Activated B cell treated with CpG ODN at 0.5 μM for 24 hours (primary cell): Measurements from ENCODE around the gene PITX3. TPM values are rescaled to one million over a fixed set of nuclear protein-coding genes. Genes with fewer than 3 reads are reported as not detected.
"Not testable (repeated sequence)": the region's sequence is repeated elsewhere in the genome, so short reads cannot be mapped to it uniquely, and the experiment has no call there.

Source experiments
- ATAC-seq: fragments of 200-7000 bp; cut with Tn5 transposase; one replicate; pipeline ENCODE4 v1.10.0; 2021; ENCODE audit warnings: low read depth, mild to moderate bottlenecking, moderate library complexity
- CTCF ChIA-PET: fragments of 350-600 bp; sonication (Branson Sonifier 250); formaldehyde crosslinking; loops from one replicate; lab custom pipeline; 2021; ENCODE audit warnings: antibody characterized with exemption; lab: Charles Lee
- POLR2A ChIA-PET: fragments of 350-600 bp; sonication (Branson Sonifier 250); formaldehyde crosslinking; loops from one replicate; lab custom pipeline; 2021; ENCODE audit warnings: antibody characterized with exemption; lab: Charles Lee
- DNase-seq: peaks from one replicate; pipeline ENCODE4 v3.0.0; 2022
- H3K27ac Mint-ChIP-seq: one replicate; pipeline ENCODE4 v1.8.0; 2020; ENCODE audit warnings: mixed read lengths
- H3K27me3 Mint-ChIP-seq: one replicate; pipeline ENCODE4 v1.8.0; 2021; ENCODE audit warnings: mixed read lengths
- H3K36me3 Mint-ChIP-seq: one replicate; pipeline ENCODE4 v1.8.0; 2021; ENCODE audit warnings: low read depth, mixed read lengths
- H3K4me1 Mint-ChIP-seq: one replicate; pipeline ENCODE4 v1.8.0; 2021; ENCODE audit warnings: mixed read lengths
- H3K4me3 Mint-ChIP-seq: one replicate; pipeline ENCODE4 v1.8.0; 2020; ENCODE audit warnings: mild to moderate bottlenecking, mixed read lengths
- H3K9me3 Mint-ChIP-seq: one replicate; pipeline ENCODE4 v1.8.0; 2020; ENCODE audit warnings: mixed read lengths
- CTCF ChIP-seq: fragments of 200-600 bp; IDR thresholded peaks from one replicate; pipeline ENCODE4 v1.8.0; 2022; ENCODE audit warnings: antibody characterized with exemption, mild to moderate bottlenecking
- intact Hi-C: fragments of 100-400 bp; cut with micrococcal nuclease; formaldehyde crosslinking; loops from one replicate; pipeline ENCODE4 v1.15.1; 2024
- total RNA-seq: library from RNA; stranded (reverse); gene quantifications from 2 replicates; pipeline ENCODE4 v1.2.3, GENCODE V29; 2022

PITX3 gene
- total RNA-seq, 1 donor from 2014 or later, result not detected

- Mint-ChIP-seq H3K4me1 (peaks cover 12% of the 10 kb centered on the region), H3K27ac (no peak overlapping the region)
- no peak for DNase-seq
These were observed 21.5 kb upstream of the PITX3 start for GRCh38 chr10:102262744-102263370.

DNA sequence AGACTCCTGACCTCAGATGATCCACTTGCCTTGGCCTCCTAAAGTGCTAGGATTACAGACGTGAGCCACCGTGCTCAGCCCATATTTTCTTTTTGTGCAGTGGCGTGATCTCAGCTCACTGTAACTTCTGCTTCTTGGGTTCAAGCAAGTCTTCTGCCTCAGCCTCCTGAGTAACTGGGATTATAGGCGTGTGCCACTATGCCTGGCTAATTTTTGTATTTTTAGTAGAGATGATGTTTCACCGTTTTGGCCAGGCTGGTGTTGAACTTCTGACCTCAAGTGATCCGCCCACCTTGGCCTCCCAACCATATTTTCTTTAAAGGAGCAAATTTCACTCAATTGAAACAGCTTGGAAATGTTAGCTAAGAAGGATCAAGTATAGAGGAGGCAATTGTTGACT, 20.5 kb upstream of the PITX3 start:
- intact Hi-C loops, result no loop called here
- H3K36me3 Mint-ChIP-seq, result peaks cover 63% of the 10 kb centered on the region
- no peaks in the 10 kb centered on the region for H3K9me3 Mint-ChIP-seq
- no peak overlapping the region for H3K4me3 Mint-ChIP-seq
- CTCF ChIA-PET, result no interaction called here
- TF ChIP-seq CTCF, result no peak
- POLR2A ChIA-PET, result no interaction called here
- no peak for ATAC-seq
- H3K27ac Mint-ChIP-seq, result no peak overlapping the region
- DNase-seq, result no peak
- H3K4me1 Mint-ChIP-seq, result peaks cover 6% of the 10 kb centered on the region
- no peaks in the 10 kb centered on the region for H3K27me3 Mint-ChIP-seq

More at GRCh38 chr10:102262744-102263370, 21.5 kb upstream of the PITX3 start:
- intact Hi-C loops, result no loop called here
- H3K9me3 Mint-ChIP-seq, result no peaks in the 10 kb centered on the region
- peaks cover 68% of the 10 kb centered on the region for H3K36me3 Mint-ChIP-seq
- POLR2A ChIA-PET, result interaction anchor here (0.6 kb wide), 1 partner anchor 396 kb away, joined by 3 read pairs; no protein-coding TSS in a partner anchor
- CTCF ChIA-PET, result interaction anchor here (0.9 to 1.6 kb wide), 2 partner anchors 33 to 73 kb away, joined by 3 read pairs; no protein-coding TSS in a partner anchor
- H3K27me3 Mint-ChIP-seq, result no peaks in the 10 kb centered on the region
- no peak overlapping the region for H3K4me3 Mint-ChIP-seq
- ATAC-seq, result no peak
- TF ChIP-seq CTCF, result no peak

DNA sequence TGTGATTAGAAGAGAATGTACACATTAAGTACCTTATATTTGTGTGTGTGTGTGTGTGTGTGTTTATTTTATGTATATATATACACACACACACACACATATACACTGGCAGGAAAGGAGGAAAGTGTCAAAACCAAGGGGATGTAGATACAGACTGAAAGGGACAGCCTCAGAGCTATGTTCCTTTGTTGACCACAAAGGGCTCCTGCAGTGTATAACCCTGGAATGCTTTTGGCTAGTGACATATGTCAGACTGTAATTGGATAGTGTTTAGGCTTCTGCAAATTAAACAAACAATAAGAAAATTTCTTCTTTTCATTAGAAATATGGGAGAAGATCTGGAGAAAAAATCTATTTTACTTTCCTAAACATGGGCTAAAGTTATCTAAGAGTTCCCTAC, 19.9 kb upstream of the PITX3 start:
- intact Hi-C loops, result no loop called here
- no peaks in the 10 kb centered on the region for H3K27me3 Mint-ChIP-seq

DNA sequence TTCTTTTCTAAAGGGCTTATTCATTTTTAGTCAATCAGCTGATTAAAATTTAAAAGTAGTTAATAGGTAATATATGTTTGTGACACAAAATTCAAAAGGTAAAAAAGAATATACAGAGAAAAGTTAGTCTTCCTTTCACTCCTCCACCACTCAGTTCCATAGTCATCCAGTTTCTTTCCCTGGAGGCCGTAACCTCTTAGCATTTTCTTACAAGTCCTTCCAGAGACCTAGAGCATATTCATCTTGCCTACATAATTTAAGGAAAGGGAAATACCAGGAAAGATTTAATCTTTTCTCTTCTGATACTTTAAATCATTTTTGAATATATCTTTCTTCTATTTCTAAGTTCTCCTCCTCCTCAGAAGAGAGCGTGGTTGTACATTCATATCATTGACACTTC, 14.1 kb upstream of the PITX3 start:
- ChIA-PET CTCF (interaction anchor here (1.4 kb wide), 1 partner anchor 26 kb away, joined by 3 read pairs; no protein-coding TSS in a partner anchor), POLR2A (no interaction called here)
- intact Hi-C loops, result no loop called here
- Mint-ChIP-seq H3K9me3 (no peaks in the 10 kb centered on the region), H3K36me3 (peaks cover 35% of the 10 kb centered on the region), H3K27me3 (no peaks in the 10 kb centered on the region), H3K4me3 (no peak overlapping the region), H3K4me1 (peaks cover 12% of the 10 kb centered on the region), H3K27ac (no peak overlapping the region)
- DNase-seq (no peak), ATAC-seq (no peak)
- TF ChIP-seq CTCF, result no peak

More for the DNA sequence above, 19.9 kb upstream of the PITX3 start:
- no peak for DNase-seq
- no peak overlapping the region for H3K4me3 Mint-ChIP-seq
- TF ChIP-seq CTCF, result no peak
- H3K9me3 Mint-ChIP-seq, result no peaks in the 10 kb centered on the region
- H3K36me3 Mint-ChIP-seq, result peaks cover 63% of the 10 kb centered on the region
- POLR2A ChIA-PET, result no interaction called here
- H3K4me1 Mint-ChIP-seq, result peaks cover 4% of the 10 kb centered on the region
- CTCF ChIA-PET, result no interaction called here
- H3K27ac Mint-ChIP-seq, result no peak overlapping the region
- ATAC-seq, result no peak

- no peak for DNase-seq
- no peak for TF ChIP-seq CTCF
- ChIA-PET POLR2A (interaction anchor here (1.3 kb wide), 1 partner anchor 9 kb away, joined by 3 read pairs; the partner anchor contains the start of gene GBF1), CTCF (interaction anchor here (1.4 kb wide), 1 partner anchor 25 kb away, joined by 3 read pairs; no protein-coding TSS in a partner anchor)
- H3K36me3 Mint-ChIP-seq, result peaks cover 28% of the 10 kb centered on the region
- H3K27ac Mint-ChIP-seq, result no peak overlapping the region
- no peaks in the 10 kb centered on the region for H3K27me3 Mint-ChIP-seq
- ATAC-seq, result no peak
- intact Hi-C loops, result no loop called here
- H3K4me1 Mint-ChIP-seq, result peaks cover 12% of the 10 kb centered on the region
- H3K4me3 Mint-ChIP-seq, result no peak overlapping the region
- no peaks in the 10 kb centered on the region for H3K9me3 Mint-ChIP-seq
These were observed 13.1 kb upstream of the PITX3 start for GRCh38 chr10:102254426-102254825.

- H3K4me3 Mint-ChIP-seq, H3K9me3 Mint-ChIP-seq, intact Hi-C loops, DNase-seq, ATAC-seq, H3K27ac Mint-ChIP-seq, H3K27me3 Mint-ChIP-seq, CTCF ChIA-PET, POLR2A ChIA-PET: not testable (repeated sequence)
- peaks cover 28% of the 10 kb centered on the region for H3K36me3 Mint-ChIP-seq
- H3K4me1 Mint-ChIP-seq, result peaks cover 28% of the 10 kb centered on the region
These were observed 11.2 kb upstream of the PITX3 start for GRCh38 chr10:102252508-102252907.
